ENCODE results near the gene NR1I2.

Gene NR1I2

GRCh38 chr3:119825820-119826219 is 43.9 kb downstream of the NR1I2 start:
- no peak for DNase-seq

- DNase-seq, result no peak
Measured at GRCh38 chr3:119826711-119827608, 45.1 kb downstream of the NR1I2 start.

DNA sequence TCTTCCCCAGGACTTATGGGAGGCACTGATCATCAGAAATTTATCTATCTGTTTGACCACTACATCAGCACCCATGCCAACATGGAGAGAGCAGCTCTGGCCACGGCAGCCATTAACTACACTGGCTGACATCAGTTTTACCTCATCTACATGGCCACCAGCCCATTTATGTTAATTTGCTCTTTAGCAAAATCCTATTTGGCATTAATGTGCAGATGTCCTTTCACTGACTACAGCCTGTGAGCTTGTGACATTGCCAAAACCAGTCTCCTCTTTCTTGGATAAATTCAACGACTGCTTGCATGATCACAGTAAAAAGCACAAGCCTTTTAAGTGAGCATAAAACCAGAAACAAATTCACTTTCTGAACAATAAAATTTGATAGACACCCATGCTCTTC is 47.5 kb downstream of the NR1I2 start:
- DNase-seq, result no peak

- no peak for DNase-seq
Measured at GRCh38 chr3:119831022-119831421, 49.1 kb downstream of the NR1I2 start.

- DNase-seq, result no peak
Measured at GRCh38 chr3:119831941-119832371, 50.1 kb downstream of the NR1I2 start.

DNA sequence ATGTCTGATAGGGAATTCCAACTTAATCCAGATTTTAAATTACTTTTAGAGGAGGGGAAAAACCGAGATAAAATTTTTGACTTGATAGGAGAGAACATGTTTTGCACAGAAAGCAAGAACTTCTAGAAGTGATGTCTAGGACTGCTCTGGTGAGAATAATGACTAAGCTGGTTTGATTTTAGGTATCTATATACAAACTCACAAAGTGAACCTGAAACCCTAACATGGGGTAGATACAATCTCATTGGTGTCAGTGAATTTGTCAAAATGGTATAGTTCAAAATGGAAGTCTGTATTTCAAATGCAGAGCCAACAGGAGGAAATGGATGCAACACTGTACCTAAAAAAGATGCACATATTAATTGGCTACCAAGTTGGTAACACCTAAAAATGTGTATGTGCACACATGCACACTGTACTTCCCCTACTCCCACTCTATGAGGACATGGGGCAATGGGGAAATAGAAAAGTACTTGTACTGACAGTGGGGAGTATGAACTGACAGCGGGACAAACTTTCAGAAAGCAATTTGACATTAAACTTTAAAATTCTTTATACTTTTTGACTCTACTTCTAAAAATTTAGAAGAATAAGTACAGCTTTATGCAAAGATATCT is 53.0 kb downstream of the NR1I2 start:
- no peak for DNase-seq

GRCh38 chr3:119835556-119835955 is 53.7 kb downstream of the NR1I2 start:
- no peak for DNase-seq

GRCh38 chr3:119841808-119842471 is 60.0 kb downstream of the NR1I2 start:
- no peak for DNase-seq

GRCh38 chr3:119849126-119849525 is 67.2 kb downstream of the NR1I2 start:
- no peak for DNase-seq

- no peak for DNase-seq
Measured at GRCh38 chr3:119856695-119857094, 74.8 kb downstream of the NR1I2 start.

DNA sequence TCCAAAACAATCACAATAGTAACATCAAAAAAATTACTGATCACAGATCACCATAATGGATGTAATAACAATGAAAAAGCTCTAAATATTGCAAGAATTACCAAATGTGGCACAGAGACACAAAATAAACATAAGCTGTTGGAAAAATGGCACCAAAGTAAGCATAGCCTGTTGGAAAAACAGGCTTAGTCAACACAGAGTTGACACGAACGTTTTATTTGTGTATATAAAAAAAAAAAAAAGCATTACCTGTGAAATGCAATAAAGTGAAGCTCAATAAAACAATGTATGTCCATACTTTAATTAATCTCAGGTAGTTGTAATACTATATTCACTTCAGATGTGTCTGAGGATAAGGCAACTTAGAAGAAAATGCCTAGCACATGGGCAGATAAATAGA is 77.1 kb downstream of the NR1I2 start:
- no peak for DNase-seq

GRCh38 chr3:119859728-119860127 is 77.8 kb downstream of the NR1I2 start:
- no peak for DNase-seq

DNA sequence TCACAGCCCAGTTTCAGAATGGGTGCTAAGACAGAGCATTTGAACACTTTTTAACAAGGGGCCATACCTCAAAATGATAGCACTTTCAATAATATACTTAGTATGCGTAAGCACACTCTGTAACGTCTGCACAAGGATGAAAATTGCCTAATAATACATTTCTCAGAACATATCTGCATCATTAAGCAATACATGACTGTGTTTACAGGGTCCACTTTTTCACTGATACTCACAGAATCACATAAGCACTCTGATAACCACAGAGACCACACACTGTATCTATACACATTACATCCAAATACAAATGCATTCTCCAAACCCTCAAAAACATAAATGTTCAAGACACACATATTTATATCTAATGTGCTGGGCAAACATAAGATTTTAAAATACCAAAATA is 79.8 kb downstream of the NR1I2 start:
- no peak for DNase-seq

DNA sequence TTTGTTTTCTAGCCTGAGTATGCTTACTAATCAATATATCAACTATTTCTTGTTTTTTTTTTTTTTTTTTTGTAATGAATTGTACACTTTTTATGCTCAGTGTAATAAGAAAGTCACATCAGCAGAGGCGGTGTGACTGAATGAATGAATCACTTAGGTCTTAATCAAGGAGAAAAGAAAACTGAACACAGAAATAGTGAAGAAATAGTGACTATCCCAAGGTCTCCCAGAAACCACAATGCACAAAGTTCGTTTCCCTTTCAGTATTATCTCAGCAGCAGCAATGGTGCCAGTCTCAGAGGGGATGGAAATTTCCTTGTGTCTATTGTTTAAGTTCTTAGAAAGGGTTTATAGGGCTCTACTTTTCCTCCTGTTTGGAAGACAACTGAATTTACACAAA is 80.7 kb downstream of the NR1I2 start:
- no peak for DNase-seq

DNA sequence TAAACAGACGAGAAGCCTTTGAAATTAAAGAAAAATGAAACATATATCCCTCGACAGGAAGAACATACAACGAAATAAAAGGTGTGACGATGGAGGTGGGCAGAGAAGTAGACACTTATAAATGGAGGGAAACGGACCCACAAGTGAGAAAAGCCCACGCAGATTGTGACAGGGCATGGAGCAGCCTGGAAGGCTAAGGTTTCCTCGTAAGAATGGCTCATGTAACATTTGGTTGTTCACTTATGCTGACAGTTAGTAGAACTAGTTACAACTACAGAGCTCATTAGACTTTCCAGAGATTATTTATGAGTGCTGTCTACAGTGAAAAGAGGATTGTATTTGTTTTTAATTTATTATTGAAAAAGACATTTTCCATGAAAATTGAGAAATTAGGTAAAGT is 82.6 kb downstream of the NR1I2 start:
- no peak for DNase-seq

Data from NCI-H1417 treated with DMSO at 0.1 percent for 48 hours (cell line).